GM18499 (cell line): ENCODE data around the gene SYTL3.

Experiments used
- ATAC-seq: cut with Tn5 transposase; IDR thresholded peaks from one replicate; pipeline ENCODE4 v1.9.1; 2021; ENCODE audit warnings: moderate number of reproducible peaks; ENCODE audit not compliant: insufficient read depth, unreplicated experiment

SYTL3 gene

DNA sequence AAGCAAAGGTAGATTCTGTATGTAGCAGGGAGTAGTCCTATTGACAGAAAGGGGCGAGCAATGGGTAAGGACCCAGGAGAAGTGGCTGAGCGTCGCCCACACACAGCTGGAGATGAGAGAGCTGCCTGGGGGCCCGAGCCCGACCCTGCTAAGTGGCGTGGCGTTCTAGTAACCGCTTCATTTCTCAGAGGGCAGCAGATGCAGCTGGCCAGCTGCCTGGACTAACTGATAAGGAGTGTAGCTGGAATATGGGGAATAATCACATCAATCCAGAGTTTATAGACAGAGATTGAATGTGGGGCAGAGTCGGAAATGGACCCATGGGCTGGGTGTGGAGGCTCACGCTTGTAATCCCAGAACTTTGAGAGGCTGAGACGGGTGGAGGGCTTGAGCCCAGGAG lies 104.9 kb downstream of the SYTL3 start:
- ATAC-seq: no peak

GRCh38 chr6:158755636-158756035 lies 105.8 kb downstream of the SYTL3 start:
- no peak for ATAC-seq

DNA sequence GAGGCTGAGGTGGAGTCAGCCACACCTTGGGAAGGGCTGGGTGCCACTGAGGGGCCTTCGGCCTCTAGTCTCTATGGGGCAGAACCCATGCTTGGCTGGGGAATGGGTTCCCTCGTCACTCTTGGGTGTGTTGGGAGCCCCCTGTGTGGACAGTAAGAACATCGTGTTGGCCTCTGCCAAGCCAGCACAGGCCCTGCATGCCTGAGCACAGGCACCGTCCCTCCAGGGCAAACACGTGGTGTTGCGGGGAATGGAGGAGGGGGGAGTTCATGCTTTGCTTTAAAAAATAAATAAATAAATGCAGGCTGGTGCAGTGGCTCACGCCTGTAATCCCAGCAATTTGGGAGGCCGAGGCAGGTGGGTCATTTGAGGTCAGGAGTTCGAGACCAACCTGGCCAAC lies 106.3 kb downstream of the SYTL3 start:
- ATAC-seq: no peak

GRCh38 chr6:158756977-158757752 lies 107.3 kb downstream of the SYTL3 start:
- no peak for ATAC-seq

GRCh38 chr6:158757753-158758090 lies 107.9 kb downstream of the SYTL3 start:
- no peak for ATAC-seq

DNA sequence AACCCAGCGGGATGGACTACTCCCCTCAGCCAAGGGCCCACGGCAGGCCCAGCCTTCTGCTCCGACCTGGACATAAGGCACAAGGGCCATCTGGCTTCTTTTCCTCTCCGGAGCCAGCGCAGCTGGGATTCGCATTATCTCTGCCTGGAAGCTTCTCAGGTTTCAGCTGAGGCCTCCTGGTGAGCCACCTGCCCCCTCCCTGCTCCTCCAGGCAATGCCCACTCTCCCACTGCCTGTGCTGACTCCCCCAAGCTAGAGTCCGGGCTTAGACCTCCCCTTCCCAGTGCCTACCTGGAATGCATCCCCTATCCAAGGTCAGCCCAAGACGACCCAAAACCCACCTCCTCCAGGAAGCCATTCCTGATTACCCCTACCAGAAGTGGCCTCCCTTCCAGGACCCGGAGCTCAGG lies 108.6 kb downstream of the SYTL3 start:
- no peak for ATAC-seq

DNA sequence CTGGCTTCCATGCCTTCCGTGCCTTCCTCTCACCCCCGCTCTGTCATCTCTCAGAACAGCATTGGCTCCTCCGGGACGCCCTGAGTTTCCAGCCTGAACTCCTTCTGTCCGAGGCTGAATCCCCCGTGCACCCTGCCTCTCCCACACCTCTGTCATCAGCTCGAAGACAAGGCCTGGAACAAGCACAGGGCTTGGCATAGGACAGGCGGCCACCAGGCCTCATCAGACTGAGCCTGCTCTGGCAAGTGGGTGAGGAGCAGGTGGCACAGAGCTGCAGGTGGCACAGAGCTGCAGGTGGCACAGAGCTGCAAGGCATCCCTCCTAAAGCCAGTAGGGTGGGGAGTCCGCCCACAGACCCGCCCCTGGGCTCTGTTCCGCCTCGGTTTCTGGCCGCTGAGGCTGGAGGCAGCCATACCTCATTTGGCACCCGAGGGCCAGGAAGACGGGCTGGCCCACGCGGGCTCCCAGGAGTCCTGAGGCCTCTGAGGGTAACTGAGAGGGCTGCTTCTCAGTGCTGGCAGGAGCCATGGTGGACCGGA lies 109.2 kb downstream of the SYTL3 start:
- no peak for ATAC-seq

GRCh38 chr6:158759966-158760617 lies 110.2 kb downstream of the SYTL3 start:
- ATAC-seq: no peak

DNA sequence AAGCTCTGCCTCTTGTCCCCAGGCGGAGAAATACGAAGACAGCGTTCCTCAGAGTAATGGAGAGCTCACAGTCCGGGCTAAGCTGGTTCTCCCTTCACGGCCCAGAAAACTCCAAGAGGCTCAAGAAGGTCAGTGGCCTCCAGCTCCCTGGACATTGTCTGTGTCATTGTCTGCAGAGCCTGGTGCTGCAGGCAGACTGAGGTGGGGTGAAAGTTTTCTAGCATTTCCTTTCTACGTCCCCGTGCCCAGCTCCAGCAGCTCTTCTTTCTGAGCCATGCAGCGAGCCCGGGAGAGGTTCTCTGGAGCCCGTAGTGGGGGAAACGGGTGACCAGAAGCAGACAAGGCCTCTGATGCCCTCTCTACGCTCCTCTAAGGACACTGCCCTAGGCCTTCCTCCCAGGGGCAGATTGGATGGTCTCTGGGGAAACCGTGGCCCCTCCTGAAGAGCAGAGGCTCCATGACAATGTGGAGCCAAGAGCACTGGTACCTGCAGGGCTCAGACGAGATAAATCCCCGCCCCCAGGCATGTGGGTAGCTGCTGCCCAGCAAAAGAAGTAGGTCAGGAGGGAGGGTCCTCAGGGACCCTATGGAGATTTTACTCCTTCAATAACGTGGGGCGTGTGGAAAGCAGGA lies 110.9 kb downstream of the SYTL3 start:
- no peak for ATAC-seq

DNA sequence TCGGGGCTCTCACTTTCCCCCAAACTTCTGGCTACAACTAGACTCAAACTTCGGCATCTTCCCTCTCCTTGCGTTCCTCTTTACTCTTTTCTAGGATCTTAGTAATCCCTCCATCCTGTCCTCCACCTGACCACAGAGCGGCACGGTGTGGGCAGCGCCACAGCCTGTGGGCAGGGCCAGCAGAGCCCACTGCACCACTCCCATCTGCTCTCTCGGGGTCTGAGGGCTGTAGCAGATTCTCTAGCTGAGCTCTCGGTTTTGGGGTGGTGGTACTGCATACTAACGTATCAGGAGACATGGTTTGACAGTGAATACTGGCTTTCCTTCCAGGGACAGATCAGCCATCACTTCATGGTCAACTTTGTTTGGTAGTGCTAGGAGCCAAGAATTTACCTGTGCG lies 111.9 kb downstream of the SYTL3 start:
- ATAC-seq: no peak

DNA sequence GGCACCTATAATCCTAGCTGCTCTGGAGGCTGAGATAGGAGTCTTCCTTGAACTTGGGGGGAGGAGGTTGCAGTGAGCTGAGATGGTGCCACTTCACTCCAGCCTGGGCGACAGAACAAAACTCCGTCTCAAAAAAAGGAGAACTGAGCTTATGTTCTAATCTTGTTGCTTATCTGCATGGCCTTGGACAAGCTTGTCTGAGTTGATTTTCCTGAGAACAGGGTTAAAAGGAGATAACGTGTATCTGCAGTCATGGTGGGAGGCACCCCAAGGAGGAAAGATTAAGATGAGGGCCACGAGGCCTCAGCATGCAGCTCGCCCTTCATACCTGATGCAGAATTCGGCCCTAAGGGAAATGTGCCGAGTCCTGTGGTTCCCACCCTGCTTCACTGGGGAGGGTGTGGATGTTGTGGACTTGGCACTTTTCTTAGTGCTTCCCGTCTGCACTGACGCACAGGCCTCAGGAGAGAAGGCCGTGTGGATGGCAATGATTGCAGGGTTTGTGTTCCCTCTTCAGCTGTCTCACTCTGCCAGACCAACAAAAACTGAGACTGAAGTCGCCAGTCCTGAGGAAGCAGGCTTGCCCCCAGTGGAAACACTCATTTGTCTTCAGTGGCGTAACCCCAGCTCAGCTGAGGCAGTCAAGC lies 113.1 kb downstream of the SYTL3 start:
- no peak for ATAC-seq

GRCh38 chr6:158763434-158764182 lies 113.8 kb downstream of the SYTL3 start:
- no peak for ATAC-seq

DNA sequence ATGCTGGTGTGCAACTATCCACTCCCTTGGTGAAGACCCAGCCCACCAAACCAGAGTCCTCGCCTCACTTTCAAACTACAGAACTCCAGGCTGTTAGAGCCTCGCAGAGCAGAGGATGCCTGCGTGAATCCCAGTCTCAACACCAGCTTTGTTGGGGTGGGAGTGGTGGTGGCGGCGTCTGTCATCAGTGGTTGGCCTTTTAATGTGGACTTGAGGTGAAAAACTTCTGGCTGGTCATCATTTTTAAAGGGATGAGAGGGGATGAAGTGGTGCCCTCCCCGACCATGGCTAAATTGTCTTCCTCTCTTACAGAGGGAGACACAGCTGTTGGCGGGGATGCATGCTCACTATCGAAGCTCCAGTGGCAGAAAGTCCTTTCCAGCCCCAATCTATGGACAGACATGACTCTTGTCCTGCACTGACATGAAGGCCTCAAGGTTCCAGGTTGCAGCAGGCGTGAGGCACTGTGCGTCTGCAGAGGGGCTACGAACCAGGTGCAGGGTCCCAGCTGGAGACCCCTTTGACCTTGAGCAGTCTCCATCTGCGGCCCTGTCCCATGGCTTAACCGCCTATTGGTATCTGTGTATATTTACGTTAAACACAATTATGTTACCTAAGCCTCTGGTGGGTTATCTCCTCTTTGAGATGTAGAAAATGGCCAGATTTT lies 114.5 kb downstream of the SYTL3 start:
- no peak for ATAC-seq

DNA sequence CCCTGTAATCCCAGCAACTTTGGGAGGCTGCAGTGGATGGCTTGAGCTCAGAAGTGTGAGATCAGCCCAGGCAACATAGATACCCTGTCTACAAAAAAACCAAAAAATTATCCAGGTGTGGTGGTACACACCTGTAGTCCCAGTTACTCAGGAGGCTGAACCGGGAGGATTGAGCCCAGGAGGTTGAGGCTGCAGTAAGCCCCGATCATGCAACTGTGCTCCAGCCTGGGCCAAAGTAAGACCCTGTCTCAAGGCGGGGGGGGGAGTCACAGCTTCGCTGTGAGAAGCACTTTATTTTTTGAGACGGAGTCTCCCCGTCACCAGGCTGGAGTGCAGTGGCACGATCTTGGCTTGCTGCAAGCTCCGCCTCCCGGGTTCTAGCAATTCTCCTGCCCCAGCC lies 115.1 kb downstream of the SYTL3 start:
- ATAC-seq: no peak

GRCh38 chr6:158765499-158766068 lies 115.7 kb downstream of the SYTL3 start:
- no peak for ATAC-seq

DNA sequence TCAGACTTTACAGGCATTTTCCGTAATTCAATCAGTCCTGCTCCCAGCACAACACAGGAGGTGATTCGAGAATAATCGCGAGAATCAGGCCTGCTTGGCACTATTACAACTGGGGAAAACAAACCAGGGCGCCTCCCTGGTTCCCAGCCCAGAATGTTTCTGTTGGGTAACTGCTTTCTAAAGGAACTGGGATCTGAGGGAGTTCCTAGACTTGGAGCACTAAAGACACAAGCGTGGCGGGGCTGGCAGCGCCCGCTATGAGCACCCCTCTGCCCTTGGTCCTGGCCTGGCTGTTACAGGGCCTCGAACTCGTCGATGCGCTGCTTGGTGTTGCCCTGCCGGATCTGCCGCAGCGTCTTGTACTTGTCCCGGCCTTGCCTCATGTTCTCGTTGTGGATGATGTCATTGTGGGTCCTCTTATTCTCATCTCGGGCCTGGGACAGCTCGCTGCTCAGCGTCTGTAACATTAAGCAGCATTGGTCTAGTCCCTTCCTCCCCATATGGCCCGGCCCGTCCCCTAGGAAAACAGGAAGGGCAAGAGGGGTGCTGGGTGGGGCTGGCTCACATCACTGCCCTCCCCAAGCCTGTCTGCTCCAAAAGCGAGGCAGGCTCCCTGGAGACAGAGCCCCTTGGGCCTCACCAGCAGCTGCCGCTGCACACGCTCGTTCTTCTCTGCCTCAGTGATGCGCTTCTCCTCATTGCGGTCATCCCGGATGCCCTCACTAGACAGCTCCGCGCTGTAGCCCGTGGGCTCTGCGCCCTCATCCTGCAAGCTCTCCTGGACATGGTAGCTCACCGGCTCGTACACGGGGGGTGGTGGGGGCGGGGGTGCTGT lies 117.0 kb downstream of the SYTL3 start:
- no peak for ATAC-seq

DNA sequence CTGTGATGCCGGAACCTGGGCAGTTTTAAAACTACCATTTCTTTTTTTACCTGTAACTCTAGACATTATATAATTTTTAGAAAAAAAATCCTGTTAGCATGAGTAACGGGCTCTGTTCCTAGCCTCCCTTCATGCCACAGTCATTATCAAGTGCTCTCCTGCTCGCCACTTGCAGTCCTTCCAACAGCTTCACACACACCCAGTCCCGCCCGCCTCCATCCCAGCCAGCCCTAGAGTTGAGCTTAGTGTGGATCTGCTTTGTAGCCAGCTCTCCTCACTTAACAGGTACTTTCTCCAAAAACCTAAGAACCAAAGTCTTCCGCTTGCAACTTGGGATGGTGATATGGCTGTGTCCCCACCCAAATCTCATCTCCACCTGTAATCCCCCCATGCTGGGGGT lies 117.9 kb downstream of the SYTL3 start:
- no peak for ATAC-seq

DNA sequence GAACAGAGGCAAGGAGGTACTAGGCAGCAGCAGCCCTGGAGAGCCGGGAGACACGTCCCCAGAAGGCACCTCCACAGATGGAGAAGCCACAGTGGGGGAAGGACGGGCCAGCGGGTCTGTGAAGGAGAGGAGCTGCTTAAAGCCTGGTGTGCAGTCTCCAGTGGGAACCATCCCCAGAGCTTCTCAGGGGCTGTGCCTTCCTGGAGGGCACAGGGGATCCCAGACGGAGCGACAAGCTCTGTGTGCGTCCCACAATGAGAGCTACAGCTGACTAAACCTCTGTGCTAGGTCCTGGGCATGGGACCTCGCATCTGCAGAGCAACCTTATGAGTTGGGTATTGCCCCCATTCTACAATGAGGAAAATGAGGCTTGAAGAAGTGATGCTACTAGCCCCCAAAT lies 118.6 kb downstream of the SYTL3 start:
- no peak for ATAC-seq
